GM10847 (cell line): ENCODE data around the gene ACOT7.

Experiments
- POLR2A ChIP-seq: IDR thresholded peaks from 2 replicates; pipeline ENCODE4 v1.6.1; 2011; ENCODE audit not compliant: insufficient read length; ENCODE audit errors: extremely low read depth

The ACOT7 gene

GRCh38 chr1:6378096-6378746 is 15.3 kb downstream of the ACOT7 start:
- TF ChIP-seq POLR2A = no peak

- TF ChIP-seq POLR2A = no peak
Observed at GRCh38 chr1:6373961-6374720, 19.4 kb downstream of the ACOT7 start.

GRCh38 chr1:6370006-6370405 is 23.6 kb downstream of the ACOT7 start:
- TF ChIP-seq POLR2A = no peak

- TF ChIP-seq POLR2A = no peak
Observed at GRCh38 chr1:6367381-6368012, 26.1 kb downstream of the ACOT7 start.

GRCh38 chr1:6365047-6365446 is 28.5 kb downstream of the ACOT7 start:
- no peak for TF ChIP-seq POLR2A

- no peak for TF ChIP-seq POLR2A
Observed at GRCh38 chr1:6361124-6361775, 32.3 kb downstream of the ACOT7 start.

- no peak for TF ChIP-seq POLR2A
Observed at GRCh38 chr1:6360517-6361070, 33.0 kb downstream of the ACOT7 start.

GRCh38 chr1:6360117-6360496 is 33.5 kb downstream of the ACOT7 start:
- TF ChIP-seq POLR2A = no peak

- TF ChIP-seq POLR2A = peak; percentile 41
Observed at GRCh38 chr1:6359216-6360116, 34.1 kb downstream of the ACOT7 start.

GRCh38 chr1:6358757-6359201 is 34.8 kb downstream of the ACOT7 start:
- no peak for TF ChIP-seq POLR2A

GRCh38 chr1:6358144-6358624 is 35.4 kb downstream of the ACOT7 start:
- no peak for TF ChIP-seq POLR2A

GRCh38 chr1:6357243-6357936 is 36.2 kb downstream of the ACOT7 start:
- TF ChIP-seq POLR2A = no peak

- no peak for TF ChIP-seq POLR2A
Observed at GRCh38 chr1:6355621-6356020, 37.9 kb downstream of the ACOT7 start.
